GM12801 (cell line): ENCODE data around the gene DPH1.

Source experiments
- CTCF ChIP-seq: IDR thresholded peaks from one replicate; pipeline ENCODE4 v1.5.1; 2011; ENCODE audit warnings: control low read depth; ENCODE audit not compliant: insufficient read length; ENCODE audit errors: extremely low read depth

Gene DPH1

GRCh38 chr17:2011411-2012371, 18.3 kb upstream of the DPH1 start:
- TF ChIP-seq CTCF: no peak

- TF ChIP-seq CTCF: no peak
These were observed 17.5 kb upstream of the DPH1 start for GRCh38 chr17:2012499-2012898.

GRCh38 chr17:2013994-2014317, 16.0 kb upstream of the DPH1 start:
- no peak for TF ChIP-seq CTCF

- TF ChIP-seq CTCF: no peak
These were observed 14.6 kb upstream of the DPH1 start for GRCh38 chr17:2015314-2015713.

GRCh38 chr17:2016494-2016893, 13.5 kb upstream of the DPH1 start:
- TF ChIP-seq CTCF: no peak

- no peak for TF ChIP-seq CTCF
These were observed 12.5 kb upstream of the DPH1 start for GRCh38 chr17:2017274-2017941.

GRCh38 chr17:2018716-2019510, 11.0 kb upstream of the DPH1 start:
- no peak for TF ChIP-seq CTCF
